HEK293 (cell line): Measurements from ENCODE around the gene RABGGTA.

Experiments used
- BCL6B ChIP-seq: fragments of 450-650 bp; formaldehyde crosslinking; IDR thresholded peaks from 2 replicates; pipeline ENCODE4 v1.5.1; 2017; ENCODE audit warnings: missing biosample characterization, missing genetic modification characterization
- CTCF ChIP-seq: fragments of 450-650 bp; formaldehyde crosslinking; IDR thresholded peaks from 2 replicates; pipeline ENCODE4 v1.5.1; 2016; ENCODE audit warnings: missing biosample characterization, missing genetic modification characterization
- GLIS1 ChIP-seq: fragments of 450-650 bp; formaldehyde crosslinking; IDR thresholded peaks from 2 replicates; pipeline ENCODE4 v1.5.1; 2016; ENCODE audit warnings: missing biosample characterization, missing genetic modification characterization
- MEIS1 ChIP-seq: sonication (generic); formaldehyde crosslinking; IDR thresholded peaks from 2 replicates; pipeline ENCODE4 v1.8.1; 2022; ENCODE audit warnings: missing genetic modification reagents, mild to moderate bottlenecking, borderline replicate concordance
- SETDB1 ChIP-seq: IDR thresholded peaks from one replicate; pipeline ENCODE4 v1.6.1; 2017; ENCODE audit warnings: mild to moderate bottlenecking, low read length, moderate library complexity, mixed read lengths; ENCODE audit not compliant: insufficient read length
- SP7 ChIP-seq: fragments of 450-650 bp; formaldehyde crosslinking; IDR thresholded peaks from 2 replicates; pipeline ENCODE4 v1.5.1; 2016; ENCODE audit warnings: missing biosample characterization, missing genetic modification characterization
- ZBTB17 ChIP-seq: fragments of 450-650 bp; formaldehyde crosslinking; IDR thresholded peaks from 2 replicates; pipeline ENCODE4 v1.5.1; 2016; ENCODE audit warnings: missing biosample characterization, missing genetic modification characterization
- ZBTB20 ChIP-seq: fragments of 450-650 bp; formaldehyde crosslinking; IDR thresholded peaks from 2 replicates; pipeline ENCODE4 v1.5.1; 2016; ENCODE audit warnings: missing biosample characterization, missing genetic modification characterization
- ZBTB48 ChIP-seq: fragments of 450-650 bp; formaldehyde crosslinking; IDR thresholded peaks from 2 replicates; pipeline ENCODE4 v1.5.1; 2016; ENCODE audit warnings: missing biosample characterization, missing genetic modification characterization
- ZNF133 ChIP-seq: fragments of 450-650 bp; formaldehyde crosslinking; IDR thresholded peaks from 2 replicates; pipeline ENCODE4 v1.5.1; 2016; ENCODE audit warnings: missing biosample characterization, missing genetic modification characterization
- ZNF223 ChIP-seq: fragments of 450-650 bp; formaldehyde crosslinking; IDR thresholded peaks from 2 replicates; pipeline ENCODE4 v1.5.1; 2016; ENCODE audit warnings: missing biosample characterization, missing genetic modification characterization
- ZNF24 ChIP-seq: fragments of 450-650 bp; formaldehyde crosslinking; IDR thresholded peaks from 2 replicates; pipeline ENCODE4 v1.5.1; 2016; ENCODE audit warnings: missing biosample characterization, missing genetic modification characterization
- ZNF354C ChIP-seq: fragments of 450-650 bp; formaldehyde crosslinking; IDR thresholded peaks from 2 replicates; pipeline ENCODE4 v1.5.1; 2016; ENCODE audit warnings: missing biosample characterization, missing genetic modification characterization, low read depth, borderline replicate concordance
- ZNF362 ChIP-seq: fragments of 450-650 bp; formaldehyde crosslinking; IDR thresholded peaks from 2 replicates; pipeline ENCODE4 v1.5.1; 2016; ENCODE audit warnings: missing biosample characterization, missing genetic modification characterization
- ZNF366 ChIP-seq: fragments of 450-650 bp; formaldehyde crosslinking; conservative IDR thresholded peaks from 2 replicates; pipeline ENCODE4 v1.5.1; 2016; ENCODE audit warnings: missing biosample characterization, missing genetic modification characterization
- ZNF677 ChIP-seq: fragments of 450-650 bp; IDR thresholded peaks from 2 replicates; pipeline ENCODE4 v1.5.0; 2018; ENCODE audit warnings: missing biosample characterization, mild to moderate bottlenecking, missing genetic modification characterization, moderate library complexity
- ZNF704 ChIP-seq: fragments of 450-650 bp; formaldehyde crosslinking; IDR thresholded peaks from 2 replicates; pipeline ENCODE4 v1.5.1; 2016; ENCODE audit warnings: missing biosample characterization, missing genetic modification characterization
- ZXDB ChIP-seq: fragments of 450-650 bp; formaldehyde crosslinking; IDR thresholded peaks from 2 replicates; pipeline ENCODE4 v1.5.1; 2016; ENCODE audit warnings: missing biosample characterization, missing genetic modification characterization
- TF ChIP-seq, protein P1 (sequence below): fragments of 450-650 bp; formaldehyde crosslinking; IDR thresholded peaks from 2 replicates; pipeline ENCODE4 v1.5.1; 2017; ENCODE audit warnings: missing biosample characterization, missing genetic modification characterization
- TF ChIP-seq, protein P2 (sequence below): fragments of 450-650 bp; IDR thresholded peaks from 2 replicates; pipeline ENCODE4 v1.5.1; 2018; ENCODE audit warnings: missing biosample characterization, mild to moderate bottlenecking, missing genetic modification characterization
- TF ChIP-seq, protein P3 (sequence below): fragments of 450-650 bp; formaldehyde crosslinking; IDR thresholded peaks from 2 replicates; pipeline ENCODE4 v1.5.1; 2016; ENCODE audit warnings: missing biosample characterization, missing genetic modification characterization, low read depth
- TF ChIP-seq, protein P4 (sequence below): fragments of 450-650 bp; formaldehyde crosslinking; optimal IDR thresholded peaks from 2 replicates; pipeline ENCODE3; 2016; ENCODE audit warnings: missing biosample characterization, mild to moderate bottlenecking, missing genetic modification characterization

Gene RABGGTA

DNA sequence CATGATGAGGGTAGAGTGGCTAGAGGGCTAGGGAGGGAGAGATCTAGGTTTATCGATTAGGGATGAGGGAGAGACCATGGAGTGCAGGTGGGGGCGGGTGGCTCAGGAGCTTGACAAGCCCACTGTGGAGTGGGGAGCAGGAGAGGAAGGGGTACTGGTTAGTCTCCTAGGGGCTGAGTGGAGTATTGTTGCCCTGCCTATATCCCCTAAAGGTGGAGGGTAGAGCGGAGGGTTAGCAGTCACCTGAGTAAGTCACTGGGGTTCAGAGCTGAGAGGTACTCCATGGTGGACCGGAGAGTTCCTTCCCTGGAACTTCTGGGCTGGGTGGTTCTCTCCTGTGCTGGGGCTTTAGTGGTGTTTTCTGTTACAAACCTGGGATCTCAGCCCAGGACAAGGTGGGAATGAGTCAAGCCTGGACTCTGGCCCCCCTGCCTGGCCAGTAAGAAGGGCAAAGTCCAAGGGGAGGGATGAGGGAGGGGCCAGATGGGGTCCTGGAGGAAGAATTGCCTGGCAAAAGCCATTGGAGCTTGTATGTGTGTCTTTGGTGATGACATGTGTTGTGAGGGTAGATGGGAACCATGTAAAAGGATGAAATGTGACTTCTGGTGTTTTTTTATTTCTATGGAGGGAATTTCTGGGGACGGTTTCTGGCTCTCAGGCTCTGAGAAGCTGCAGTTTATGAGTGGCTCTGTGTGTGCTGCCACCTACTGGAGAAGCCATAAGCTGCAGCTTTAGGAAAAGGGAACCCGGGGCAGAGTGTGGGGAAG lies 36.4 kb upstream of the RABGGTA start, which contains the start of gene CIDEB (continued):
- TF ChIP-seq ZNF704 (tag by site-specific recombination) (no peak), ZBTB48 (tag by site-specific recombination) (no peak), SETDB1 (no peak), ZBTB17 (peak; percentile 24; the same call in 1 of the 2 replicates), GLIS1 (tag by site-specific recombination) (0 out of 2 replicates have a peak, but pooled peaks have one; percentile 16), ZNF24 (no peak), MEIS1 (CRISPR knock-in tag) (no peak), ZBTB20 (tag by site-specific recombination) (peak; percentile 85), ZNF362 (tag by site-specific recombination) (no peak), ZNF366 (tag by site-specific recombination) (no peak), CTCF (tag by site-specific recombination) (peak; percentile 78), ZNF223 (tag by site-specific recombination) (no peak), SP7 (tag by site-specific recombination) (0 out of 2 replicates have a peak, but pooled peaks have one; percentile 10), BCL6B (tag by site-specific recombination) (no peak), ZNF133 (tag by site-specific recombination) (no peak), ZNF677 (tag by site-specific recombination) (no peak), ZXDB (tag by site-specific recombination) (no peak), ZNF354C (tag by site-specific recombination) (no peak)
- TF ChIP-seq, protein P1, sequence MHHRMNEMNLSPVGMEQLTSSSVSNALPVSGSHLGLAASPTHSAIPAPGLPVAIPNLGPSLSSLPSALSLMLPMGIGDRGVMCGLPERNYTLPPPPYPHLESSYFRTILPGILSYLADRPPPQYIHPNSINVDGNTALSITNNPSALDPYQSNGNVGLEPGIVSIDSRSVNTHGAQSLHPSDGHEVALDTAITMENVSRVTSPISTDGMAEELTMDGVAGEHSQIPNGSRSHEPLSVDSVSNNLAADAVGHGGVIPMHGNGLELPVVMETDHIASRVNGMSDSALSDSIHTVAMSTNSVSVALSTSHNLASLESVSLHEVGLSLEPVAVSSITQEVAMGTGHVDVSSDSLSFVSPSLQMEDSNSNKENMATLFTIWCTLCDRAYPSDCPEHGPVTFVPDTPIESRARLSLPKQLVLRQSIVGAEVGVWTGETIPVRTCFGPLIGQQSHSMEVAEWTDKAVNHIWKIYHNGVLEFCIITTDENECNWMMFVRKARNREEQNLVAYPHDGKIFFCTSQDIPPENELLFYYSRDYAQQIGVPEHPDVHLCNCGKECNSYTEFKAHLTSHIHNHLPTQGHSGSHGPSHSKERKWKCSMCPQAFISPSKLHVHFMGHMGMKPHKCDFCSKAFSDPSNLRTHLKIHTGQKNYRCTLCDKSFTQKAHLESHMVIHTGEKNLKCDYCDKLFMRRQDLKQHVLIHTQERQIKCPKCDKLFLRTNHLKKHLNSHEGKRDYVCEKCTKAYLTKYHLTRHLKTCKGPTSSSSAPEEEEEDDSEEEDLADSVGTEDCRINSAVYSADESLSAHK (tag by site-specific recombination): no peak
- TF ChIP-seq, protein P2, sequence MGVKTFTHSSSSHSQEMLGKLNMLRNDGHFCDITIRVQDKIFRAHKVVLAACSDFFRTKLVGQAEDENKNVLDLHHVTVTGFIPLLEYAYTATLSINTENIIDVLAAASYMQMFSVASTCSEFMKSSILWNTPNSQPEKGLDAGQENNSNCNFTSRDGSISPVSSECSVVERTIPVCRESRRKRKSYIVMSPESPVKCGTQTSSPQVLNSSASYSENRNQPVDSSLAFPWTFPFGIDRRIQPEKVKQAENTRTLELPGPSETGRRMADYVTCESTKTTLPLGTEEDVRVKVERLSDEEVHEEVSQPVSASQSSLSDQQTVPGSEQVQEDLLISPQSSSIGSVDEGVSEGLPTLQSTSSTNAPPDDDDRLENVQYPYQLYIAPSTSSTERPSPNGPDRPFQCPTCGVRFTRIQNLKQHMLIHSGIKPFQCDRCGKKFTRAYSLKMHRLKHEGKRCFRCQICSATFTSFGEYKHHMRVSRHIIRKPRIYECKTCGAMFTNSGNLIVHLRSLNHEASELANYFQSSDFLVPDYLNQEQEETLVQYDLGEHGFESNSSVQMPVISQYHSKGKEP (tag by site-specific recombination): no peak
- TF ChIP-seq, protein P3, sequence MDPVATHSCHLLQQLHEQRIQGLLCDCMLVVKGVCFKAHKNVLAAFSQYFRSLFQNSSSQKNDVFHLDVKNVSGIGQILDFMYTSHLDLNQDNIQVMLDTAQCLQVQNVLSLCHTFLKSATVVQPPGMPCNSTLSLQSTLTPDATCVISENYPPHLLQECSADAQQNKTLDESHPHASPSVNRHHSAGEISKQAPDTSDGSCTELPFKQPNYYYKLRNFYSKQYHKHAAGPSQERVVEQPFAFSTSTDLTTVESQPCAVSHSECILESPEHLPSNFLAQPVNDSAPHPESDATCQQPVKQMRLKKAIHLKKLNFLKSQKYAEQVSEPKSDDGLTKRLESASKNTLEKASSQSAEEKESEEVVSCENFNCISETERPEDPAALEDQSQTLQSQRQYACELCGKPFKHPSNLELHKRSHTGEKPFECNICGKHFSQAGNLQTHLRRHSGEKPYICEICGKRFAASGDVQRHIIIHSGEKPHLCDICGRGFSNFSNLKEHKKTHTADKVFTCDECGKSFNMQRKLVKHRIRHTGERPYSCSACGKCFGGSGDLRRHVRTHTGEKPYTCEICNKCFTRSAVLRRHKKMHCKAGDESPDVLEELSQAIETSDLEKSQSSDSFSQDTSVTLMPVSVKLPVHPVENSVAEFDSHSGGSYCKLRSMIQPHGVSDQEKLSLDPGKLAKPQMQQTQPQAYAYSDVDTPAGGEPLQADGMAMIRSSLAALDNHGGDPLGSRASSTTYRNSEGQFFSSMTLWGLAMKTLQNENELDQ (tag by site-specific recombination): no peak
- TF ChIP-seq, protein P4, sequence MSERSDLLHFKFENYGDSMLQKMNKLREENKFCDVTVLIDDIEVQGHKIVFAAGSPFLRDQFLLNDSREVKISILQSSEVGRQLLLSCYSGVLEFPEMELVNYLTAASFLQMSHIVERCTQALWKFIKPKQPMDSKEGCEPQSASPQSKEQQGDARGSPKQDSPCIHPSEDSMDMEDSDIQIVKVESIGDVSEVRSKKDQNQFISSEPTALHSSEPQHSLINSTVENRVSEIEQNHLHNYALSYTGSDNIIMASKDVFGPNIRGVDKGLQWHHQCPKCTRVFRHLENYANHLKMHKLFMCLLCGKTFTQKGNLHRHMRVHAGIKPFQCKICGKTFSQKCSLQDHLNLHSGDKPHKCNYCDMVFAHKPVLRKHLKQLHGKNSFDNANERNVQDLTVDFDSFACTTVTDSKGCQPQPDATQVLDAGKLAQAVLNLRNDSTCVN (tag by site-specific recombination): no peak
